GM21786 (cell line): ENCODE results near the gene MIA2.
"Not testable (repeated sequence)": the region's sequence is repeated elsewhere in the genome, so short reads cannot be mapped to it uniquely, and the experiment has no call there.

ENCODE experiments used
- ATAC-seq: cut with Tn5 transposase; IDR thresholded peaks from one replicate; pipeline ENCODE4 v1.9.1; 2021; ENCODE audit not compliant: unreplicated experiment

Gene MIA2

GRCh38 chr14:39233680-39234326 is at the start of gene MIA2:
MIA2 (plus strand) TSS chr14:39233915; CDS start chr14:39234115, 200 bp downstream.
- ATAC-seq: no peak

- no peak for ATAC-seq
Observed at GRCh38 chr14:39184628-39185255, 49.0 kb upstream of the MIA2 start.

GRCh38 chr14:39185256-39186049 is 48.3 kb upstream of the MIA2 start:
- no peak for ATAC-seq

- ATAC-seq: no peak
Observed at GRCh38 chr14:39186941-39187525, 46.7 kb upstream of the MIA2 start.

GRCh38 chr14:39203659-39204606 is 29.8 kb upstream of the MIA2 start:
- no peak for ATAC-seq

- ATAC-seq: not testable (repeated sequence)
Observed at GRCh38 chr14:39207430-39207829, 26.3 kb upstream of the MIA2 start.

- no peak for ATAC-seq
Observed at GRCh38 chr14:39211109-39211741, 22.5 kb upstream of the MIA2 start.

- no peak for ATAC-seq
Observed at GRCh38 chr14:39212034-39212433, 21.7 kb upstream of the MIA2 start.

GRCh38 chr14:39212693-39213092 is 21.0 kb upstream of the MIA2 start:
- ATAC-seq: no peak

- ATAC-seq: no peak
Observed at GRCh38 chr14:39217214-39217879, 16.4 kb upstream of the MIA2 start.

- no peak for ATAC-seq
Observed at GRCh38 chr14:39218171-39218769, 15.4 kb upstream of the MIA2 start.

- no peak for ATAC-seq
Observed at GRCh38 chr14:39219075-39219499, 14.6 kb upstream of the MIA2 start.

- ATAC-seq: not testable (repeated sequence)
Observed at GRCh38 chr14:39220473-39220872, 13.2 kb upstream of the MIA2 start.

GRCh38 chr14:39228044-39228443 is 5.7 kb upstream of the MIA2 start:
- ATAC-seq: no peak

- ATAC-seq: no peak
Observed at GRCh38 chr14:39228509-39229221, 5.0 kb upstream of the MIA2 start.

GRCh38 chr14:39229222-39229543 is 4.5 kb upstream of the MIA2 start:
- no peak for ATAC-seq

- ATAC-seq: no peak
Observed at GRCh38 chr14:39229601-39230110, 4.1 kb upstream of the MIA2 start.

GRCh38 chr14:39230416-39231035 is 3.2 kb upstream of the MIA2 start:
- no peak for ATAC-seq
